GM23338 (cell line): ENCODE measurements around the gene SLC6A1. TPM values are rescaled to one million over a fixed set of nuclear protein-coding genes. Genes with fewer than 3 reads are reported as not detected.

Experiments
- ATAC-seq: fragments of 200-7000 bp; cut with Tn5 transposase; 3 replicates; pipeline ENCODE4 v1.9.1; 2020
- DNase-seq: peaks from one replicate; pipeline ENCODE4 v3.0.0-alpha.2; 2015; ENCODE audit warnings: low spot score
- H2AFZ ChIP-seq: fragments of 200-600 bp; sonication (generic); 2 replicates; pipeline ENCODE4 v1.8.0; 2016; ENCODE audit warnings: antibody characterized with exemption, mild to moderate bottlenecking, moderate library complexity
- H3F3A ChIP-seq: fragments of 200-600 bp; sonication (generic); replicated peaks from 2 replicates; pipeline ENCODE4 v1.8.0; 2017; ENCODE audit warnings: antibody characterized with exemption, mixed run types, low read depth
- H3K27ac ChIP-seq: fragments of 200-600 bp; sonication (generic); 2 replicates; pipeline ENCODE4 v1.6.1; 2016; ENCODE audit warnings: low read depth
- H3K27me3 ChIP-seq: fragments of 200-600 bp; sonication (generic); 2 replicates; pipeline ENCODE4 v1.8.0; 2016; ENCODE audit warnings: mild to moderate bottlenecking, mixed run types, moderate library complexity; ENCODE audit not compliant: insufficient read depth
- H3K36me3 ChIP-seq: fragments of 200-600 bp; sonication (generic); 2 replicates; pipeline ENCODE4 v1.8.0; 2016; ENCODE audit warnings: mild to moderate bottlenecking; ENCODE audit not compliant: insufficient read depth
- H3K4me1 ChIP-seq: fragments of 200-600 bp; sonication (generic); 2 replicates; pipeline ENCODE4 v1.8.0; 2016; ENCODE audit warnings: mild to moderate bottlenecking, moderate library complexity; ENCODE audit not compliant: insufficient read depth
- H3K4me2 ChIP-seq: fragments of 200-600 bp; sonication (generic); 2 replicates; pipeline ENCODE4 v1.7.1; 2017; ENCODE audit warnings: mixed run types
- H3K4me3 ChIP-seq: fragments of 200-600 bp; sonication (generic); 2 replicates; pipeline ENCODE4 v1.6.1; 2016; ENCODE audit warnings: mixed run types
- H3K79me2 ChIP-seq: fragments of 200-600 bp; sonication (generic); replicated peaks from 2 replicates; pipeline ENCODE4 v1.8.0; 2017; ENCODE audit warnings: mild to moderate bottlenecking; ENCODE audit not compliant: insufficient read depth
- H3K9me2 ChIP-seq: fragments of 200-600 bp; sonication (generic); 2 replicates; pipeline ENCODE4 v1.8.0; 2017; ENCODE audit not compliant: insufficient read depth
- H4K20me1 ChIP-seq: fragments of 200-600 bp; sonication (generic); replicated peaks from 2 replicates; pipeline ENCODE4 v1.8.0; 2017; ENCODE audit warnings: mild to moderate bottlenecking; ENCODE audit not compliant: insufficient read depth
- H3K27ac Mint-ChIP-seq: 2 replicates; pipeline ENCODE4 v1.8.0; 2020; ENCODE audit warnings: inconsistent platforms, mild to moderate bottlenecking, moderate library complexity, mixed read lengths
- H3K27me3 Mint-ChIP-seq: 3 replicates; pipeline ENCODE4 v1.8.0; 2022; ENCODE audit warnings: low read depth, mild to moderate bottlenecking, moderate library complexity, mixed read lengths, inconsistent platforms; ENCODE audit not compliant: insufficient read depth, poor library complexity
- H3K36me3 Mint-ChIP-seq: 3 replicates; pipeline ENCODE4 v1.8.0; 2021; ENCODE audit warnings: low read depth, mild to moderate bottlenecking, inconsistent platforms, moderate library complexity, mixed read lengths
- H3K4me1 Mint-ChIP-seq: 3 replicates; pipeline ENCODE4 v1.8.0; 2020; ENCODE audit warnings: mild to moderate bottlenecking, inconsistent platforms, mixed read lengths
- H3K4me3 Mint-ChIP-seq: 3 replicates; pipeline ENCODE4 v1.8.0; 2021; ENCODE audit warnings: moderate library complexity, mild to moderate bottlenecking, inconsistent platforms, mixed read lengths
- H3K9me3 Mint-ChIP-seq: 3 replicates; pipeline ENCODE4 v1.8.0; 2020; ENCODE audit warnings: moderate library complexity, mild to moderate bottlenecking, inconsistent platforms, mixed read lengths
- CREB1 ChIP-seq: fragments of 250-450 bp; sonication (Bioruptor Pico); IDR thresholded peaks from 2 replicates; pipeline ENCODE4 v1.5.0; 2020; ENCODE audit warnings: low read depth, mild to moderate bottlenecking, moderate library complexity
- CTCF ChIP-seq, 2 experiments: fragments of 200-600 bp in 1 of 2; sonication (generic) in 1 of 2; conservative IDR thresholded peaks; 2 replicates each; pipeline versions ENCODE4 v1.5.1 to v1.6.1; 2016 to 2017; ENCODE audit warnings: antibody characterized with exemption in 2 of 2, low read depth in 2 of 2, mild to moderate bottlenecking in 2 of 2, moderate library complexity in 1 of 2
- EZH2phosphoT487 ChIP-seq: fragments of 200-600 bp; sonication (generic); IDR thresholded peaks from one replicate; pipeline ENCODE4 v1.8.1; 2018; ENCODE audit warnings: antibody characterized with exemption; ENCODE audit not compliant: unreplicated experiment
- POLR2AphosphoS5 ChIP-seq: IDR thresholded peaks from 2 replicates; pipeline ENCODE4 v1.6.1; 2016; ENCODE audit warnings: antibody characterized with exemption, low read depth
- ZNF462 ChIP-seq: fragments of 250-450 bp; sonication (Bioruptor Pico); IDR thresholded peaks from 2 replicates; pipeline ENCODE4 v1.5.0; 2020; ENCODE audit warnings: mild to moderate bottlenecking, moderate library complexity
- polyA plus RNA-seq: library from polyadenylated mRNA; unstranded; fragments of >200 nt; fragmentation: Nextera tagmentation; extraction: Ambion mirVana; gene quantifications from 2 replicates; pipeline ENCODE4 v1.2.1, GENCODE V29; 2016
- total RNA-seq: library from RNA; depleted of rRNA; stranded (reverse); fragments of >200 nt; shearing (Covaris generic); gene quantifications from 2 replicates; pipeline ENCODE4 v1.2.3, GENCODE V29; 2014
- TF ChIP-seq, protein P1 (sequence below): IDR thresholded peaks from one replicate; pipeline ENCODE4 v1.6.1; 2018; ENCODE audit warnings: antibody characterized with exemption; ENCODE audit not compliant: unreplicated experiment

The SLC6A1 gene
- total and polyA plus RNA-seq, 2 experiments from 2014 or later, result 0.16 to 0.28 TPM

DNA sequence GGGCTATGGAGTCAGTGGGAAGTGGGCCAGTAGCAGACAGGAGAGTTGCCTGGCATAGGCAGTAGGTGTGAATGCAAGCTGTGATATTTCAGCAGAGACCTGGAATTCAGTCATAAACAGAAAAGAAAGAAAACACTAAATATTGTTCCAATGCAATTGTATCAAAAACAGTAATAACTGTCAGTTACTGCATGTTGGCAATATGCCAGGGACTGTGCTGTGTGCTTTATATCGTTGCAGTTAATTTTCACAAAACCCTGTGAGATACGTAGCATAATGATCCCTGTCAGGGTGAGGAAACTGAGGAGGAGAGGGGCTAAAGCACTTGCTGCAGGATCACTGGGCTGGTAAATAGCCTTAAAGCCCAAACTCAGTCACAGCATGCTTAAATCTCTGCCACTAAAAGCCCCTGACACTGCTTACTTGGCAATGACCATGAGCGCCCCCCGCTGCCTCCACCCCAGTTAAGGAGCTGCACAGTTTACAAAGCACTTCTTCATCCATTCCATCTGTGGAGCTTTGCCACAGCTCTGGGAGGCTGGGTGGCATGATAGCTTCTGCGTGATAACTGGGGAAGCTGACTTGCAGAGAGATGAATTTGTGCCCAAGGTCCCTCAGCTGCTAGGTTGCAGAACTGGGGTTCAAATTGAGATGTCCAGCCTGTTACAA, 3.9 kb downstream of the SLC6A1 start:
- H3K4me3 Mint-ChIP-seq, result no peak overlapping the region
- Histone ChIP-seq H3K4me2 (no peak overlapping the region), H4K20me1 (no peaks in the 10 kb centered on the region; the same call in 1 of the 2 replicates), H3F3A (no peaks in the 10 kb centered on the region), H3K27ac (no peak overlapping the region), H3K9me2 (no peaks in the 10 kb centered on the region), H2AFZ (no peak overlapping the region), H3K36me3 (no peaks in the 10 kb centered on the region), H3K4me3 (no peak overlapping the region), H3K79me2 (no peaks in the 10 kb centered on the region), H3K4me1 (0 out of 2 replicates have a peak, but pooled peaks cover 7% of the 10 kb centered on the region), H3K27me3 (peaks cover 42% of the 10 kb centered on the region)
- ATAC-seq, result no peak
- H3K36me3 Mint-ChIP-seq, result no peaks in the 10 kb centered on the region; the same call in 2 of the 3 replicates
- H3K27ac Mint-ChIP-seq, result no peak overlapping the region
- TF ChIP-seq CTCF (conservative IDR thresholded peaks at IDR 0.05; ENCODE audit: low read depth in 2 of 2) (peak in 1 of 2 experiments; percentile 36; a peak in 1 of 4 replicates), ZNF462 (no peak), CREB1 (CRISPR knock-in tag) (no peak), EZH2phosphoT487 (no peak), POLR2AphosphoS5 (no peak)
- TF ChIP-seq, protein P1, sequence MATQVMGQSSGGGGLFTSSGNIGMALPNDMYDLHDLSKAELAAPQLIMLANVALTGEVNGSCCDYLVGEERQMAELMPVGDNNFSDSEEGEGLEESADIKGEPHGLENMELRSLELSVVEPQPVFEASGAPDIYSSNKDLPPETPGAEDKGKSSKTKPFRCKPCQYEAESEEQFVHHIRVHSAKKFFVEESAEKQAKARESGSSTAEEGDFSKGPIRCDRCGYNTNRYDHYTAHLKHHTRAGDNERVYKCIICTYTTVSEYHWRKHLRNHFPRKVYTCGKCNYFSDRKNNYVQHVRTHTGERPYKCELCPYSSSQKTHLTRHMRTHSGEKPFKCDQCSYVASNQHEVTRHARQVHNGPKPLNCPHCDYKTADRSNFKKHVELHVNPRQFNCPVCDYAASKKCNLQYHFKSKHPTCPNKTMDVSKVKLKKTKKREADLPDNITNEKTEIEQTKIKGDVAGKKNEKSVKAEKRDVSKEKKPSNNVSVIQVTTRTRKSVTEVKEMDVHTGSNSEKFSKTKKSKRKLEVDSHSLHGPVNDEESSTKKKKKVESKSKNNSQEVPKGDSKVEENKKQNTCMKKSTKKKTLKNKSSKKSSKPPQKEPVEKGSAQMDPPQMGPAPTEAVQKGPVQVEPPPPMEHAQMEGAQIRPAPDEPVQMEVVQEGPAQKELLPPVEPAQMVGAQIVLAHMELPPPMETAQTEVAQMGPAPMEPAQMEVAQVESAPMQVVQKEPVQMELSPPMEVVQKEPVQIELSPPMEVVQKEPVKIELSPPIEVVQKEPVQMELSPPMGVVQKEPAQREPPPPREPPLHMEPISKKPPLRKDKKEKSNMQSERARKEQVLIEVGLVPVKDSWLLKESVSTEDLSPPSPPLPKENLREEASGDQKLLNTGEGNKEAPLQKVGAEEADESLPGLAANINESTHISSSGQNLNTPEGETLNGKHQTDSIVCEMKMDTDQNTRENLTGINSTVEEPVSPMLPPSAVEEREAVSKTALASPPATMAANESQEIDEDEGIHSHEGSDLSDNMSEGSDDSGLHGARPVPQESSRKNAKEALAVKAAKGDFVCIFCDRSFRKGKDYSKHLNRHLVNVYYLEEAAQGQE, result no peak
- H3K9me3 Mint-ChIP-seq, result no peaks in the 10 kb centered on the region; the same call in 2 of the 3 replicates
- peaks cover 43% of the 10 kb centered on the region for H3K27me3 Mint-ChIP-seq
- peaks cover 3% of the 10 kb centered on the region for H3K4me1 Mint-ChIP-seq
- DNase-seq, result no peak
